GM12892 (cell line): ENCODE data around the gene TSHZ1.

Source experiments
- POLR2A ChIP-seq: IDR thresholded peaks from 2 replicates; pipeline ENCODE4 v1.6.1; 2011; ENCODE audit warnings: low read depth, low read length, control low read depth
- POLR2AphosphoS5 ChIP-seq: IDR thresholded peaks from 2 replicates; pipeline ENCODE4 v1.6.1; 2011; ENCODE audit warnings: low read depth, low read length, control low read depth

- no peak for TF ChIP-seq POLR2AphosphoS5
- TF ChIP-seq POLR2A: no peak
Measured at GRCh38 chr18:75324686-75325257, 114.2 kb downstream of the TSHZ1 start.
